Measurements from ENCODE around the gene LGALS14. TPM values are rescaled to one million over a fixed set of nuclear protein-coding genes. Genes with fewer than 3 reads are reported as not detected.
"Not testable (repeated sequence)": the region's sequence is repeated elsewhere in the genome, so short reads cannot be mapped to it uniquely, and the experiment has no call there.

The LGALS14 gene
- total RNA-seq, 4 donors from 2014 or later: not detected

DNA sequence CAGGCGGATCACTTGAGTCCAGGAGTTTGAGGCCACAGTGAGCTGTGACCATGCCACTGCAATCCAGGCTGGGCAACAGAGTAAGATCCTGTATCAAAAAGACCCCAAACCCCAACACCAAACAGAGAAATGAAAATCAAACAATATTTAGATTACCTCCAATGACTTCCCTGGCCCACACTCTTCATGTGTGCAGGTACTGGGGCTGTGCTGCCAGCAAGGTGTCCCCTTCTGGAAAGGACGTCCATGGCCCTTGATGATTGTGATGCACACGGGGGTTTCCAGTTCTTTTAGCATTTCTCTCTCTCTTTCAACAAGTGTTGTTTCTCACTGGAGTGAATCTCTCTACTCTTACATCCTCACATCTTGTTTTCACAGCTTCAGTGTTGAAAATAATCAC is 23.7 kb upstream of the LGALS14 start:
- Histone ChIP-seq H3K27me3 (no peaks in the 10 kb centered on the region), H3K27ac (no peak overlapping the region), H3K36me3 (no peaks in the 10 kb centered on the region), H3K9me3 (no peaks in the 10 kb centered on the region), H3K4me1 (peaks cover 19 to 30% of the 10 kb centered on the region in 2 donors), H3K4me3 (no peak overlapping the region)
- ATAC-seq (no peak), DNase-seq (no peak)
- TF ChIP-seq POLR2A (IDR thresholded peaks at IDR 0.05) (no peak), CTCF (IDR thresholded peaks at IDR 0.05 in 4 of 5, conservative IDR thresholded peaks at IDR 0.05 in 1 of 5) (no peak)
- in situ Hi-C loops (cut with MboI; ENCODE audit: low sequenced_read_pairs in 4 of 4) (loop anchor here in 1 of 4 donors (10.0 kb wide), 1 partner anchor 126 kb away; no protein-coding TSS in a partner anchor), intact Hi-C loops (cut with DNase I; ENCODE audit: low total_unique reads) (no loop called here)

- H3K27ac ChIP-seq: no peak overlapping the region
- H3K36me3 ChIP-seq: no peaks in the 10 kb centered on the region
- no peaks in the 10 kb centered on the region for H3K9me3 ChIP-seq
- H3K27me3 ChIP-seq: no peaks in the 10 kb centered on the region
- intact Hi-C loops (cut with DNase I; ENCODE audit: low total_unique reads): no loop called here
- no peak for ATAC-seq
- TF ChIP-seq POLR2A (IDR thresholded peaks at IDR 0.05): no peak
- no peak for TF ChIP-seq CTCF (IDR thresholded peaks at IDR 0.05 in 4 of 5, conservative IDR thresholded peaks at IDR 0.05 in 1 of 5)
- no peak for DNase-seq
- peaks cover 19 to 30% of the 10 kb centered on the region in 2 donors for H3K4me1 ChIP-seq
- in situ Hi-C loops (cut with MboI; ENCODE audit: low sequenced_read_pairs in 4 of 4): loop anchor here in 1 of 4 donors (10.0 kb wide), 1 partner anchor 127 kb away; no protein-coding TSS in a partner anchor
- H3K4me3 ChIP-seq: no peak overlapping the region
Measured at GRCh38 chr19:39681416-39681815, 22.9 kb upstream of the LGALS14 start.

DNA sequence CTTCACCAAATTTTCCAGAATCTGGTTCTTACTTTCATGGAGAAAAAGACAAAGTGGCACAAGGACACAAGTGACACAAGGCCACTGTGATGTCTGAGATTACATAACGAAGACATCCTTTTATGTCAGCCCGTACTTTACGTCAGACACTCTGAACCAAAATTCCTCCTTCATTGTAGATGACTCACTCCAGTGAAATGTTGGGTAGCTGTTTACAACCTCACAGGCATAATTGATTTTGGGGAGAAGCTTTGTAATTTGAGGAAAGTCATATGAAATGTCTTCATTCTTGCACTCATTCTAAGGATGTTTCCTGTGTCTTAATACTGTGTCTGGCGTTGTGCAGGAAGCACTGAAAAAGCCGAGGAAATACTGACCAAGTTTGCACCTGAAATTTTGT is 20.0 kb upstream of the LGALS14 start:
- in situ Hi-C loops (cut with MboI; ENCODE audit: low sequenced_read_pairs in 4 of 4) (loop anchor here in 1 of 4 donors (10.0 kb wide), 1 partner anchor 129 kb away; no protein-coding TSS in a partner anchor), intact Hi-C loops (cut with DNase I; ENCODE audit: low total_unique reads) (no loop called here)
- TF ChIP-seq POLR2A (IDR thresholded peaks at IDR 0.05) (no peak), CTCF (IDR thresholded peaks at IDR 0.05 in 4 of 5, conservative IDR thresholded peaks at IDR 0.05 in 1 of 5) (no peak)
- H3K9me3 ChIP-seq: no peaks in the 10 kb centered on the region
- no peak for DNase-seq
- no peak overlapping the region for H3K27ac ChIP-seq
- no peak overlapping the region for H3K4me3 ChIP-seq
- no peaks in the 10 kb centered on the region for H3K36me3 ChIP-seq
- no peak for ATAC-seq
- peaks cover 10 to 14% of the 10 kb centered on the region in 2 donors for H3K4me1 ChIP-seq
- no peaks in the 10 kb centered on the region for H3K27me3 ChIP-seq

GRCh38 chr19:39686739-39687138 is 17.5 kb upstream of the LGALS14 start:
- TF ChIP-seq POLR2A (IDR thresholded peaks at IDR 0.05) (no peak), CTCF (IDR thresholded peaks at IDR 0.05 in 4 of 5, conservative IDR thresholded peaks at IDR 0.05 in 1 of 5) (no peak)
- H3K27ac ChIP-seq: no peak overlapping the region
- in situ Hi-C loops (cut with MboI; ENCODE audit: low sequenced_read_pairs in 4 of 4): loop anchor here in 1 of 4 donors (10.0 kb wide), 1 partner anchor 132 kb away; no protein-coding TSS in a partner anchor
- H3K27me3 ChIP-seq: no peaks in the 10 kb centered on the region
- H3K9me3 ChIP-seq: no peaks in the 10 kb centered on the region
- H3K4me3 ChIP-seq: no peak overlapping the region
- no peaks in the 10 kb centered on the region for H3K4me1 ChIP-seq
- H3K36me3 ChIP-seq: no peaks in the 10 kb centered on the region
- no peak for ATAC-seq
- intact Hi-C loops (cut with DNase I; ENCODE audit: low total_unique reads): no loop called here
- DNase-seq: no peak

DNA sequence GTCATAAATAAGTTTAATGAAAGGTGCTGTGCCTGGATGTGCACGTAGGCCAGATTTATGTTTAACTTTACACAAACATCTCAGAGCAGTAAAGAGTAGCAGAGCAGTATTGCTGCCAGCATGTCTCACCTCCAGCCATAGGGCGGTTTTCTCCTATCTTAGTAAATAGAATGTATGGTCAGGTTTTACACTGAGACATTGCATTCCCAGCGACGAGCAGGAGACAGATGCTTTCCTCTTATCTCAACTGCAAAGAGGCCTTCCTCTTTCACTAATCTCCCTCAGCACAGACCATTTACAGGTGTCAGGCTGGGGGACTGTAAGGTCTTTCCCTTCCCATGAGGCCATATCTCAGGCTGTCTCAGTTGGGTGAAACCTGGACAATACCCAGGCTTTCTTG is 15.6 kb upstream of the LGALS14 start:
- H3K4me1 ChIP-seq; H3K27me3 ChIP-seq; intact Hi-C loops (cut with DNase I; ENCODE audit: low total_unique reads); DNase-seq; H3K4me3 ChIP-seq; H3K27ac ChIP-seq; H3K36me3 ChIP-seq; H3K9me3 ChIP-seq; ATAC-seq: not testable (repeated sequence)
- in situ Hi-C loops (cut with MboI; ENCODE audit: low sequenced_read_pairs in 4 of 4): loop anchor here in 1 of 4 donors (10.0 kb wide), 1 partner anchor 134 kb away; no protein-coding TSS in a partner anchor
